Liver (tissue), 9 donors: ENCODE data around the gene POU3F3. TPM values are rescaled to one million over a fixed set of nuclear protein-coding genes. Genes with fewer than 3 reads are reported as not detected.

Experiments used
- DNase-seq: peaks from one replicate; pipeline ENCODE4 v3.0.0-alpha.2; 2017; ENCODE audit warnings: low spot score
- H3K27ac ChIP-seq, 2 donors: one replicate each; pipeline ENCODE4 v1.7.0; 2013; ENCODE audit warnings: inconsistent platforms in 2 of 2, low read length in 2 of 2, control low read depth in 1 of 2, low read depth in 1 of 2, mild to moderate bottlenecking in 1 of 2
- H3K27me3 ChIP-seq, 4 donors: one replicate each; pipeline versions ENCODE4 v1.6.1 to v1.7.0; 2013; ENCODE audit warnings: low read length in 3 of 4, inconsistent platforms in 1 of 4, mild to moderate bottlenecking in 1 of 4, moderate library complexity in 1 of 4; ENCODE audit not compliant: control insufficient read depth in 4 of 4, insufficient read depth in 4 of 4
- H3K36me3 ChIP-seq, 4 donors: one replicate each; pipeline versions ENCODE4 v1.6.1 to v1.7.0; 2013; ENCODE audit warnings: low read length in 3 of 4, mild to moderate bottlenecking in 3 of 4, low read depth in 1 of 4, moderate library complexity in 1 of 4; ENCODE audit not compliant: control insufficient read depth in 4 of 4, insufficient read depth in 3 of 4
- H3K4me1 ChIP-seq, 4 donors: one replicate each; pipeline versions ENCODE4 v1.6.1 to v1.7.0; 2013; ENCODE audit warnings: low read length in 3 of 4, mild to moderate bottlenecking in 3 of 4, moderate library complexity in 1 of 4; ENCODE audit not compliant: control insufficient read depth in 4 of 4, insufficient read depth in 4 of 4
- H3K4me3 ChIP-seq, 3 donors: one replicate each; pipeline versions ENCODE4 v1.6.1 to v1.7.0; 2013; ENCODE audit warnings: low read length in 3 of 3, control low read depth in 1 of 3, low read depth in 1 of 3, mild to moderate bottlenecking in 1 of 3
- H3K9ac ChIP-seq, 2 donors: one replicate each; pipeline ENCODE4 v1.7.0; 2013; ENCODE audit warnings: low read length in 2 of 2, mild to moderate bottlenecking in 2 of 2, moderate library complexity in 2 of 2, control low read depth in 1 of 2, low read depth in 1 of 2
- H3K9me3 ChIP-seq, 4 donors: one replicate each; pipeline versions ENCODE4 v1.6.1 to v1.7.0; 2013; ENCODE audit warnings: low read length in 3 of 4; ENCODE audit not compliant: control insufficient read depth in 4 of 4
- EGR1 ChIP-seq, 2 donors: IDR thresholded peaks; 2 replicates each; pipeline ENCODE4 v1.6.1; 2016 to 2018; ENCODE audit warnings: antibody characterized with exemption in 2 of 2, low read depth in 2 of 2
- FOXA1 ChIP-seq: IDR thresholded peaks from 2 replicates; pipeline ENCODE4 v1.6.1; 2016; ENCODE audit warnings: antibody characterized with exemption
- FOXA2 ChIP-seq: IDR thresholded peaks from 2 replicates; pipeline ENCODE4 v1.6.1; 2016; ENCODE audit warnings: antibody characterized with exemption
- GABPA ChIP-seq, 2 donors: IDR thresholded peaks in 1 of 2; conservative IDR thresholded peaks in 1 of 2; 2 replicates each; pipeline ENCODE4 v1.6.1; 2016; ENCODE audit warnings: antibody characterized with exemption in 2 of 2, mild to moderate bottlenecking in 1 of 2, moderate library complexity in 1 of 2
- HNF4A ChIP-seq, 2 donors: conservative IDR thresholded peaks; 2 replicates each; pipeline ENCODE4 v1.6.1; 2016; ENCODE audit warnings: antibody characterized with exemption in 2 of 2, mild to moderate bottlenecking in 2 of 2
- HNF4G ChIP-seq: IDR thresholded peaks from 2 replicates; pipeline ENCODE4 v1.6.1; 2016; ENCODE audit warnings: antibody characterized with exemption
- JUND ChIP-seq, 2 donors: IDR thresholded peaks; 2 replicates each; pipeline ENCODE4 v1.6.1; 2016; ENCODE audit warnings: antibody characterized with exemption in 2 of 2
- NR2F2 ChIP-seq: IDR thresholded peaks from 2 replicates; pipeline ENCODE4 v1.6.1; 2016; ENCODE audit warnings: antibody characterized with exemption
- RAD21 ChIP-seq, 2 donors: IDR thresholded peaks; 2 replicates each; pipeline ENCODE4 v1.6.1; 2016; ENCODE audit warnings: antibody characterized with exemption in 2 of 2, mild to moderate bottlenecking in 2 of 2
- REST ChIP-seq: IDR thresholded peaks from 2 replicates; pipeline ENCODE4 v1.6.1; 2016; ENCODE audit warnings: antibody characterized with exemption, mild to moderate bottlenecking
- RXRA ChIP-seq, 2 donors: IDR thresholded peaks; 2 replicates each; pipeline ENCODE4 v1.6.1; 2017 to 2018; ENCODE audit warnings: antibody characterized with exemption in 2 of 2, mild to moderate bottlenecking in 1 of 2
- SP1 ChIP-seq: IDR thresholded peaks from 2 replicates; pipeline ENCODE4 v1.6.1; 2018; ENCODE audit warnings: antibody characterized with exemption, mild to moderate bottlenecking
- TAF1 ChIP-seq: conservative IDR thresholded peaks from 2 replicates; pipeline ENCODE4 v1.6.1; 2016; ENCODE audit warnings: antibody characterized with exemption, mild to moderate bottlenecking
- YY1 ChIP-seq: IDR thresholded peaks from 2 replicates; pipeline ENCODE4 v1.6.1; 2016; ENCODE audit warnings: antibody characterized with exemption, mild to moderate bottlenecking
- ZBTB33 ChIP-seq: IDR thresholded peaks from 2 replicates; pipeline ENCODE4 v1.6.1; 2016; ENCODE audit warnings: antibody characterized with exemption
- WGBS: extraction: QIAGEN DNeasy Blood & Tissue Kit; methylation state at CpG from one replicate; pipeline ENCODE4 v1.1.7; 2013; 5-methylcytosine and 5-hydroxymethylcytosine counted together
- polyA plus RNA-seq, 2 donors: library from polyadenylated mRNA; stranded (reverse) in 1 of 2; unstranded in 1 of 2; fragments of 200-250 nt in 1 of 2; fragments of >200 nt in 1 of 2; fragmentation: Nextera tagmentation in 1 of 2; extraction: Ambion mirVana in 1 of 2; gene quantifications; one replicate each; pipeline versions ENCODE4 v1.2.1 to v1.2.3, GENCODE V29; 2013 to 2015
- total RNA-seq, 2 donors: library from RNA; depleted of rRNA; stranded (reverse); fragments of >200 nt; gene quantifications; one replicate each; pipeline ENCODE4 v1.2.3, GENCODE V29; 2014
- TF ChIP-seq, protein P1 (sequence below): fragments of 150-350 bp; IDR thresholded peaks from 2 replicates; pipeline ENCODE4 v1.5.1; 2017; ENCODE audit warnings: improper control_type of control experiment, low read depth, low read length; ENCODE audit not compliant: missing input control
- TF ChIP-seq, protein P2 (sequence below): IDR thresholded peaks from 2 replicates; pipeline ENCODE4 v1.6.1; 2016; ENCODE audit warnings: antibody characterized with exemption
- TF ChIP-seq, protein P3 (sequence below): IDR thresholded peaks from 2 replicates; pipeline ENCODE4 v1.6.1; 2016; ENCODE audit warnings: antibody characterized with exemption
- donor health status: healthy.
- donor health status: healthy.
- donor health status: healthy.
- donor health status: healthy.
- donor health status: healthy.

POU3F3 gene
- total and polyA plus RNA-seq, 4 donors, result not detected

DNA sequence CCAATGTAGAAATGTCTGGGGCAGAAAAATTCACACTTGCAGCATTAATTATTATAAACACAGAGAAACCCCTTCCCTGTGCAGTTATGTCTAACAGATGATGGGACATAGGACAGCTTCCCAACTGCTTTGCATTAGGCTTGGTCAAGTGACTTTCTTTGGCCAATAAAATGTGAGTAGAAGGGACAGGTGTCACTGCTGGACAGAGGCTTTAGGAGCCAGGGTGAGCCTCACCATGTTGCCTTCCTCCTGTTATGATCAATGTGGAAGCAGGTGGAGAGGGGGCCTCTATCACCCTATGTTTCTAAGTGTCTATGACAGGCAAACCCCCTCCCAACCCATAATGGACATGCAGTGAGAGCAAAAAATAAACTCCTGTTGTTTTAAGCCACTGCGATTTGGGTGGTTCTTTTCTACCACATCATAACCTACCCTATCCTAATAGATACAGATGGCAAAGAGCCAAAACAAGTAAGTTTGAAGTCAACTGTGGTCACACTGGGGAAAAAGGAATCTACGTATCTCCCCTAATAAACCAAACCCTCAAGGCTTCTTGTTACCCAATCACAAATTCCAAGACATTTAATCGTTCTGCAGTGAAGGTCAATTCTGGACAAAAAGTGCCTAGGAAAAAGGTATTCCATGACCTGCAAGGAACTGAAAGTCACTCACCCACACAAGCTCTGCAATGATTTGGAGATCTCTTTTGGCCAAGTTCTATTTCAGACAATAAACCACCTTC is 28.6 kb upstream of the POU3F3 start:
- no peak overlapping the region for H3K9ac ChIP-seq
- no peaks in the 10 kb centered on the region for H3K36me3 ChIP-seq
- H3K4me3 ChIP-seq, result no peak overlapping the region
- peaks cover 0 to 4% (median 0%) of the 10 kb centered on the region in 4 donors for H3K27me3 ChIP-seq
- 67% methylated on average over 3 of the region's 3 CpGs for WGBS
- TF ChIP-seq, protein P1, sequence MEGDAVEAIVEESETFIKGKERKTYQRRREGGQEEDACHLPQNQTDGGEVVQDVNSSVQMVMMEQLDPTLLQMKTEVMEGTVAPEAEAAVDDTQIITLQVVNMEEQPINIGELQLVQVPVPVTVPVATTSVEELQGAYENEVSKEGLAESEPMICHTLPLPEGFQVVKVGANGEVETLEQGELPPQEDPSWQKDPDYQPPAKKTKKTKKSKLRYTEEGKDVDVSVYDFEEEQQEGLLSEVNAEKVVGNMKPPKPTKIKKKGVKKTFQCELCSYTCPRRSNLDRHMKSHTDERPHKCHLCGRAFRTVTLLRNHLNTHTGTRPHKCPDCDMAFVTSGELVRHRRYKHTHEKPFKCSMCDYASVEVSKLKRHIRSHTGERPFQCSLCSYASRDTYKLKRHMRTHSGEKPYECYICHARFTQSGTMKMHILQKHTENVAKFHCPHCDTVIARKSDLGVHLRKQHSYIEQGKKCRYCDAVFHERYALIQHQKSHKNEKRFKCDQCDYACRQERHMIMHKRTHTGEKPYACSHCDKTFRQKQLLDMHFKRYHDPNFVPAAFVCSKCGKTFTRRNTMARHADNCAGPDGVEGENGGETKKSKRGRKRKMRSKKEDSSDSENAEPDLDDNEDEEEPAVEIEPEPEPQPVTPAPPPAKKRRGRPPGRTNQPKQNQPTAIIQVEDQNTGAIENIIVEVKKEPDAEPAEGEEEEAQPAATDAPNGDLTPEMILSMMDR, result no peak
- TF ChIP-seq FOXA2 (no peak), FOXA1 (no peak), HNF4G (no peak), EGR1 (IDR thresholded peaks at IDR 0.05; ENCODE audit: low read depth in 2 of 2) (no peak), NR2F2 (no peak), TAF1 (no peak), YY1 (no peak), REST (no peak), JUND (IDR thresholded peaks at IDR 0.05) (no peak), SP1 (no peak), HNF4A (conservative IDR thresholded peaks at IDR 0.05) (no peak), RAD21 (IDR thresholded peaks at IDR 0.05) (no peak), ZBTB33 (no peak), GABPA (IDR thresholded peaks at IDR 0.05 in 1 of 2, conservative IDR thresholded peaks at IDR 0.05 in 1 of 2) (no peak), RXRA (IDR thresholded peaks at IDR 0.05) (no peak)
- TF ChIP-seq, protein P2, sequence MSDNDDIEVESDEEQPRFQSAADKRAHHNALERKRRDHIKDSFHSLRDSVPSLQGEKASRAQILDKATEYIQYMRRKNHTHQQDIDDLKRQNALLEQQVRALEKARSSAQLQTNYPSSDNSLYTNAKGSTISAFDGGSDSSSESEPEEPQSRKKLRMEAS, result no peak
- TF ChIP-seq, protein P3, sequence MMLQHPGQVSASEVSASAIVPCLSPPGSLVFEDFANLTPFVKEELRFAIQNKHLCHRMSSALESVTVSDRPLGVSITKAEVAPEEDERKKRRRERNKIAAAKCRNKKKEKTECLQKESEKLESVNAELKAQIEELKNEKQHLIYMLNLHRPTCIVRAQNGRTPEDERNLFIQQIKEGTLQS, result no peak
- H3K4me1 ChIP-seq, result no peaks in the 10 kb centered on the region
- no peak overlapping the region for H3K27ac ChIP-seq
- DNase-seq, result no peak
- H3K9me3 ChIP-seq, result no peaks in the 10 kb centered on the region
